Activated CD4-positive, alpha-beta T cell treated with anti-CD3 and anti-CD28 coated beads, Interleukin-2, amount 10 ng/mL, durations not matched to agents 24 days and 14 days (primary cell): ENCODE results near the gene PTPRT. TPM values are rescaled to one million over a fixed set of nuclear protein-coding genes. Genes with fewer than 3 reads are reported as not detected.

Experiments used
- DNase-seq: peaks from one replicate; pipeline ENCODE4 v3.0.0; 2022
- H3K27ac Mint-ChIP-seq: one replicate; pipeline ENCODE4 v1.8.0; 2022; ENCODE audit warnings: mild to moderate bottlenecking, mixed read lengths
- H3K27me3 Mint-ChIP-seq: one replicate; pipeline ENCODE4 v1.8.0; 2022; ENCODE audit warnings: mixed read lengths
- H3K36me3 Mint-ChIP-seq: one replicate; pipeline ENCODE4 v1.8.0; 2022; ENCODE audit warnings: low read depth, mild to moderate bottlenecking, mixed read lengths
- H3K4me1 Mint-ChIP-seq: one replicate; pipeline ENCODE4 v1.8.0; 2021; ENCODE audit warnings: mixed read lengths
- H3K4me3 Mint-ChIP-seq: one replicate; pipeline ENCODE4 v1.8.0; 2022; ENCODE audit warnings: mild to moderate bottlenecking, moderate library complexity, mixed read lengths
- H3K9me3 Mint-ChIP-seq: one replicate; pipeline ENCODE4 v1.8.0; 2021; ENCODE audit warnings: mixed read lengths
- intact Hi-C: fragments of 100-400 bp; cut with micrococcal nuclease; formaldehyde crosslinking; loops from one replicate; pipeline ENCODE4 v1.15.1; 2023
- total RNA-seq: library from RNA; stranded (reverse); gene quantifications from 2 replicates; pipeline ENCODE4 v1.2.3, GENCODE V29; 2022

PTPRT gene
- total RNA-seq, 1 donor from 2014 or later, result not detected

DNA sequence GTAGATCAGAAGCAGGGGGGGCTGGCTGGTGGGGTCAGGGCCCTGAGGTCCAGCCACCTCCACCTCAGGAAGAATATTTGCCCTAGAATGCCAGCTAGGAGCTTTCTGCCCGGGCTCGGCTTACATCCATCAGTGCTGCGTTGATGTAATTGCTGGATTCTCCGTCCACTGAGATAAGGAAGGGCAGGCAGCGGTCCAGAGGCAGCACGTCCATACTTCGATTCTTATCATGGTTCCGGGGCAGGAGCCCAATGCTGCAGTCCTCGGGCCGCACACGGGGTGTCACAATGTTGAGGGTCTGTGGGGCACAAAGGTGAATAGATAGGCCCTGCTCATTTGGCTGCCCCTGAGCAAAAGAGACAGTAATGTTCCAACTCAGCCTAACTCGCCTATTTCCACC, 1087.7 kb downstream of the PTPRT start:
- no peaks in the 10 kb centered on the region for H3K36me3 Mint-ChIP-seq
- DNase-seq, result no peak
- no peak overlapping the region for H3K27ac Mint-ChIP-seq
- intact Hi-C loops, result no loop called here
- no peaks in the 10 kb centered on the region for H3K27me3 Mint-ChIP-seq
- no peaks in the 10 kb centered on the region for H3K9me3 Mint-ChIP-seq
- no peak overlapping the region for H3K4me3 Mint-ChIP-seq
- no peaks in the 10 kb centered on the region for H3K4me1 Mint-ChIP-seq

GRCh38 chr20:42100137-42100704, 1089.5 kb downstream of the PTPRT start:
- H3K36me3 Mint-ChIP-seq, result no peaks in the 10 kb centered on the region
- intact Hi-C loops, result no loop called here
- no peak overlapping the region for H3K27ac Mint-ChIP-seq

GRCh38 chr20:42099101-42099500, 1090.6 kb downstream of the PTPRT start:
- no peak overlapping the region for H3K4me3 Mint-ChIP-seq
- H3K4me1 Mint-ChIP-seq, result no peaks in the 10 kb centered on the region
- no peak for DNase-seq
- H3K27me3 Mint-ChIP-seq, result no peaks in the 10 kb centered on the region
- intact Hi-C loops, result no loop called here
- H3K27ac Mint-ChIP-seq, result no peak overlapping the region
- no peaks in the 10 kb centered on the region for H3K36me3 Mint-ChIP-seq
- no peaks in the 10 kb centered on the region for H3K9me3 Mint-ChIP-seq

More at GRCh38 chr20:42100137-42100704, 1089.5 kb downstream of the PTPRT start:
- no peaks in the 10 kb centered on the region for H3K4me1 Mint-ChIP-seq
- no peak for DNase-seq
- H3K27me3 Mint-ChIP-seq, result no peaks in the 10 kb centered on the region
- no peak overlapping the region for H3K4me3 Mint-ChIP-seq
- no peaks in the 10 kb centered on the region for H3K9me3 Mint-ChIP-seq

DNA sequence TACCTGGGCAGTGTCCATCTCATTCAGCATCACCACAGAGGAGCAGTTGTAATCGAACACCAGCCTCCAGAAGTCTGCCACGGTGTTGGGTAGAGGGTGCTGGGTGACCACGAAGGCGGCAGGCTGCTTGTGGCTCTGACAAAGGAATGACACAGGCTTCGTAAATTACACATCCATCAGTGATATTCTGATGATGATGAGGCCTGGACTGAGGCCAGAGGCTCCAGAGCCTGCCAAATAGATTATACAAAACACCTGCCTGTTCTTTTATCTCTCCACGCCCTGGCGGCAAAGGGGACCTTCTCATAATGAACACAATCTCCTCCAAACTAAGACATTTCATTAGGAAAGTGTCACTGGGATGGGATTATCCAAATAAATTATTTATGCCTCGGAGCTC, 1091.3 kb downstream of the PTPRT start:
- intact Hi-C loops, result no loop called here
- no peaks in the 10 kb centered on the region for H3K4me1 Mint-ChIP-seq
- no peak for DNase-seq
- no peak overlapping the region for H3K27ac Mint-ChIP-seq
- H3K36me3 Mint-ChIP-seq, result no peaks in the 10 kb centered on the region
- no peaks in the 10 kb centered on the region for H3K27me3 Mint-ChIP-seq
- no peaks in the 10 kb centered on the region for H3K9me3 Mint-ChIP-seq
- H3K4me3 Mint-ChIP-seq, result no peak overlapping the region

DNA sequence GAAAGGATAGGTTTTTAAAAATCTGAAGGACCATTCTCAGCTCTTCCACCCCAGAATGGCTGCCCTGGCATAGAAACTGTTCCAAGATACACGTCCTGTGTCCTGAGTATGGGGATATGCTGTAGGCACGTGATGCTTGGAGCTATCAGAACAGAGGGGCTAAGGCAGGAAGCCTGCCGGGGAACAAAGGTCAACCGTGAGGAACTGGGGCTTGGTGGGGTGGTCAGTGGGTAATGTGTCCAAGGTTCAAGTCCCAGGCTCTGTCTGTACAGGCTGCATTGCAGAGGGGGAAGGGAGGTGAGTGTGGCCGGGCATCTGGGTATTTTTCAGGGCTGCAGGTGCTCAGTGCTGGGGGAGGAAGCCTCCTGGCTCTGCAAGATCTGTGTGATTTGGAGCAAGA, 1092.0 kb downstream of the PTPRT start:
- Mint-ChIP-seq H3K27ac (no peak overlapping the region), H3K27me3 (no peaks in the 10 kb centered on the region), H3K4me3 (no peak overlapping the region), H3K9me3 (no peaks in the 10 kb centered on the region), H3K36me3 (no peaks in the 10 kb centered on the region), H3K4me1 (no peaks in the 10 kb centered on the region)
- DNase-seq, result no peak
- intact Hi-C loops, result no loop called here

- Mint-ChIP-seq H3K36me3 (no peaks in the 10 kb centered on the region), H3K27me3 (no peaks in the 10 kb centered on the region), H3K4me3 (no peak overlapping the region), H3K27ac (no peak overlapping the region), H3K4me1 (no peaks in the 10 kb centered on the region), H3K9me3 (no peaks in the 10 kb centered on the region)
- intact Hi-C loops, result no loop called here
- no peak for DNase-seq
These were observed 1094.5 kb downstream of the PTPRT start for GRCh38 chr20:42095221-42095620.

GRCh38 chr20:42093542-42094440, 1095.9 kb downstream of the PTPRT start:
- H3K27me3 Mint-ChIP-seq, result no peaks in the 10 kb centered on the region
- H3K9me3 Mint-ChIP-seq, result no peaks in the 10 kb centered on the region
- DNase-seq, result no peak
- no peak overlapping the region for H3K4me3 Mint-ChIP-seq
- H3K27ac Mint-ChIP-seq, result no peak overlapping the region
- no peaks in the 10 kb centered on the region for H3K36me3 Mint-ChIP-seq
- intact Hi-C loops, result no loop called here
- no peaks in the 10 kb centered on the region for H3K4me1 Mint-ChIP-seq

DNA sequence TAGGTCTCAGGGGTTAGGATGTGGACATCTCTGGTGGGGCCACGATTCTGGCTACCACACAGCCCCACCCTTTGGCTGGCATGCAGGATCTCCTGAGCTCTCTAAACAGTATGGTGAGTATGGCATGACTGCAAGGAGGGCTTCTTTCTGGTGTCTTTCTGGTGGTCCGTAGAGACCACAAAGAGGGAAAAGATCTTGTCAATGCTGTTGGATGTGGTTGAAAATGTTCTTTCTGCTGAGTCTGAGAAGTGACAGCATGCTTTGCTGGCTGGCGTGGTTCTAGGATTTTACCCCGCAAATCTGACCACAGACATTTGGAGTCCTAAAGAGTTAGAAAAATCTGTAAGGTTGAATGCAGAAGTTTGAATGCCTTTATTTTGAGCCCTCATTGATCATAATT, 1096.7 kb downstream of the PTPRT start:
- no peaks in the 10 kb centered on the region for H3K4me1 Mint-ChIP-seq
- intact Hi-C loops, result no loop called here
- H3K4me3 Mint-ChIP-seq, result no peak overlapping the region

DNA sequence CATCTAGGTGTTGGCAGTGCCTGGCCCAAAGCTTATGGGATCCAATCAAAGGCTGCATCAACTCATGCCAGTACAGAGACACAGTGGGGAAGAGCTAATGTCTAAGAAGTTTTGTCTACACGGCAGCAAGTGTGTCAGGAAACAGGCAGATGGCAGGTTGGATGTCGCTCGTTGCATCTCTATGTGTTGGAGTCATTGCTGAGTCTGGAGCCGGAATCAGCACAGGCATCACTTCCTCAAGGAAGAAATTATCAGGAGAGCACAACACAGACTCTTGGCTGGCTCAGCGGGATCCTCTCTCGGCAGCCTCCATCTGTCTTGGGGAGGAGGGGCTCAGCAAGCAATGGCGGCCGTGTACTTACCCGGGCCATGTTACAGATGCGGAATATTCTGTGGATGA, 1104.3 kb downstream of the PTPRT start:
- no peak overlapping the region for H3K4me3 Mint-ChIP-seq
- intact Hi-C loops, result no loop called here
- no peak for DNase-seq
- peaks cover 5% of the 10 kb centered on the region for H3K9me3 Mint-ChIP-seq
- H3K36me3 Mint-ChIP-seq, result no peaks in the 10 kb centered on the region
- H3K27ac Mint-ChIP-seq, result no peak overlapping the region
- no peaks in the 10 kb centered on the region for H3K27me3 Mint-ChIP-seq
- H3K4me1 Mint-ChIP-seq, result no peaks in the 10 kb centered on the region

More for the DNA sequence above, 1096.7 kb downstream of the PTPRT start:
- H3K27ac Mint-ChIP-seq, result no peak overlapping the region
- H3K36me3 Mint-ChIP-seq, result no peaks in the 10 kb centered on the region
- no peaks in the 10 kb centered on the region for H3K27me3 Mint-ChIP-seq
- no peak for DNase-seq
- no peaks in the 10 kb centered on the region for H3K9me3 Mint-ChIP-seq

DNA sequence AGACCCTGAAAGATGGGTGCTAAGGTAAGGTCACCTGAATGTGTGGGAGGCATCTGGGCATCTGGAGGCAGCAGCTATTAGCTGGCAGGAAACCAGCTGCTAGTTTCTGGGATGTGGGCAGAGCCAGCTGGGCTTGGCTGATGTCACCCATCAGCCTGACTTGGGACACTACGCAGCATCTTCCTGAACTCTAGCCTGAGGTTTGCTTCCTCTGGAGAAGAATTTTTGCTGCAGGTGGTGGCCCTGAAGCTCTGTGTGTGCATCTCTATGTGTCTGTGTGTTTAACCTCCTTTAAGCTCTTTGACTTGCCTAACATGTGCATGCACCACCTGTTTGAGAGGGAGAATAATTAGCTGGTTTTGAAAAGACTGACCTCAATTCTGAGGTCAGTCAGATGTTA, 1106.4 kb downstream of the PTPRT start:
- Mint-ChIP-seq H3K4me3 (no peak overlapping the region), H3K27me3 (no peaks in the 10 kb centered on the region), H3K4me1 (no peaks in the 10 kb centered on the region), H3K36me3 (no peaks in the 10 kb centered on the region), H3K27ac (no peak overlapping the region), H3K9me3 (peaks cover 5% of the 10 kb centered on the region)
- intact Hi-C loops, result no loop called here
- no peak for DNase-seq

DNA sequence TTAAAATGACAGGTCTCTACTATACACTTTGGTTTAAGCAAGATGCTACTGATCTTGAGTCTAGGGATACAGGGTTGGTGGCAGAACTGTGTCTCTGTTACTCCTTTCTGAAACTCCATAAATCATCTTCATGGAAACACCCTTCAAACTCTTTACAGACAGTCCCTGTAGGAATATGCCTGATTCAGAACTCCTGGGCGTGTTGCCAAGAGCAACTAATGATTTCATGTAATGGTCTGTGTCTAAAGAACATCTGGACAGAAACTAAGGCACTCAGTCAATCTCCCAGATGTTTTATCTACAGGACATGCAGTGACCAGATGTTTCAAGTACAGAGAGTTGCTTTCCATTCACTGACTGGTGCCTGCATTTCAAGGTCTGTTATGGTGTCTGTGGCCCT, 1107.1 kb downstream of the PTPRT start:
- H3K36me3 Mint-ChIP-seq, result no peaks in the 10 kb centered on the region
- H3K9me3 Mint-ChIP-seq, result peaks cover 5% of the 10 kb centered on the region
- H3K4me3 Mint-ChIP-seq, result no peak overlapping the region
- no peak overlapping the region for H3K27ac Mint-ChIP-seq
- intact Hi-C loops, result no loop called here
- DNase-seq, result no peak
- H3K4me1 Mint-ChIP-seq, result no peaks in the 10 kb centered on the region
- H3K27me3 Mint-ChIP-seq, result no peaks in the 10 kb centered on the region

- intact Hi-C loops, result no loop called here
These were observed 1108.8 kb downstream of the PTPRT start for GRCh38 chr20:42080956-42081355.

DNA sequence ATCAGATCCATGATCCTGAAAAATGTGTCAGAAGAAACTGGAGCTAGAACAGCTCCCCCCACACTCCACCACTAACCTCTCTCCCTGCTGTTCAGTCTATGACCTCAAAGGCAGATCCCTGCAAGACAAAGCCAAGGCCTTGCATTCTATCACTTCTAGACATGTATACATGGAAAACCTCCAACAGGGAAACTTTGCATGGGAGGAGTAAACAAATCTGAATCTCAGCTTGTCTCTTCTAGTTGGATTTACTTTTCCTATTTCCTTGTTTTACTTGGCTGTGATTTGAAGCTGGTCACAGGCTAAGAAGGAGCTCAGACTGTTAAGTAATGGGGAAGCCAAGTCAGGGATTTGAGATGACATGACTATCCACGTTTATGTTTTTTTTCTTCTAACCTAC, 1114.8 kb downstream of the PTPRT start:
- Mint-ChIP-seq H3K27me3 (no peaks in the 10 kb centered on the region), H3K27ac (no peak overlapping the region), H3K36me3 (no peaks in the 10 kb centered on the region), H3K4me3 (no peak overlapping the region), H3K9me3 (no peaks in the 10 kb centered on the region), H3K4me1 (no peaks in the 10 kb centered on the region)
- DNase-seq, result no peak
- intact Hi-C loops, result no loop called here

More at GRCh38 chr20:42080956-42081355, 1108.8 kb downstream of the PTPRT start:
- H3K9me3 Mint-ChIP-seq, result peaks cover 5% of the 10 kb centered on the region
- H3K36me3 Mint-ChIP-seq, result no peaks in the 10 kb centered on the region
- H3K27me3 Mint-ChIP-seq, result no peaks in the 10 kb centered on the region
- H3K4me1 Mint-ChIP-seq, result no peaks in the 10 kb centered on the region
- no peak for DNase-seq
- H3K4me3 Mint-ChIP-seq, result no peak overlapping the region
- no peak overlapping the region for H3K27ac Mint-ChIP-seq

DNA sequence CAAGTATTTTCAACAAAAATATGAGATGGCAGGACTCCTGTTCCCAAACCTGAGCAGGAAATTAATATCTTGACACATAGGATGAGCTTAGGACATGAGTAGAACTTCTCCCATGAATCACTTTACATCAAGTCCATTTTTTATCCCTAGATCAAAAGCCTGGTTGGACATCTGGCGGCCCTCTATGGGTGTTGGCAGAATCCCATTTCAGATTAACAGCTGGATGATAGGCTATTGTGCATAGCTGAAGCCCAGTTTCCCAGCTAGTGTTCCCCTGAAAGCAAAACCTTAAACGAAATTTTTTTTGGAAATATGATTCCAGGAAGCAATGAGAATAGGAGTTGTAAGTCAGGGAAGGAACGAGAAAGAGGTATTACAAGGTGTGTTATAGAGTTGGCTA, 1122.1 kb downstream of the PTPRT start:
- no peaks in the 10 kb centered on the region for H3K4me1 Mint-ChIP-seq
- H3K9me3 Mint-ChIP-seq, result no peaks in the 10 kb centered on the region
- intact Hi-C loops, result no loop called here
- H3K27ac Mint-ChIP-seq, result no peak overlapping the region
- H3K4me3 Mint-ChIP-seq, result no peak overlapping the region
- no peak for DNase-seq
- peaks cover 2% of the 10 kb centered on the region for H3K27me3 Mint-ChIP-seq
- no peaks in the 10 kb centered on the region for H3K36me3 Mint-ChIP-seq
